SK-N-SH treated with all-trans-retinoic acid at 6 μM for 48 hours (cell line): ENCODE measurements around the gene FBXO31.

ENCODE experiments used
- GLIS3 ChIP-seq: fragments of 250-450 bp; sonication (Bioruptor Pico); IDR thresholded peaks from 2 replicates; pipeline ENCODE4 v1.5.0; 2020; ENCODE audit warnings: mild to moderate bottlenecking, moderate library complexity
- RARB ChIP-seq: fragments of 250-450 bp; sonication (Bioruptor Pico); IDR thresholded peaks from 2 replicates; pipeline ENCODE4 v1.8.0; 2021; ENCODE audit warnings: mild to moderate bottlenecking, moderate library complexity
- SNAI2 ChIP-seq: fragments of 250-450 bp; sonication (Bioruptor Pico); IDR thresholded peaks from 2 replicates; pipeline ENCODE4 v1.5.0; 2020; ENCODE audit warnings: mild to moderate bottlenecking, moderate library complexity
- ZFP3 ChIP-seq: fragments of 250-450 bp; sonication (Bioruptor Pico); IDR thresholded peaks from 2 replicates; pipeline ENCODE4 v1.5.0; 2020; ENCODE audit warnings: mild to moderate bottlenecking, moderate library complexity
- ZNF70 ChIP-seq: fragments of 450-650 bp; formaldehyde crosslinking; IDR thresholded peaks from 2 replicates; pipeline ENCODE4 v1.5.0; 2020; ENCODE audit warnings: mild to moderate bottlenecking, moderate library complexity
- TF ChIP-seq, protein P1 (sequence below): fragments of 250-450 bp; sonication (Bioruptor Pico); IDR thresholded peaks from 2 replicates; pipeline ENCODE4 v1.5.0; 2020; ENCODE audit warnings: mild to moderate bottlenecking, moderate library complexity

DNA sequence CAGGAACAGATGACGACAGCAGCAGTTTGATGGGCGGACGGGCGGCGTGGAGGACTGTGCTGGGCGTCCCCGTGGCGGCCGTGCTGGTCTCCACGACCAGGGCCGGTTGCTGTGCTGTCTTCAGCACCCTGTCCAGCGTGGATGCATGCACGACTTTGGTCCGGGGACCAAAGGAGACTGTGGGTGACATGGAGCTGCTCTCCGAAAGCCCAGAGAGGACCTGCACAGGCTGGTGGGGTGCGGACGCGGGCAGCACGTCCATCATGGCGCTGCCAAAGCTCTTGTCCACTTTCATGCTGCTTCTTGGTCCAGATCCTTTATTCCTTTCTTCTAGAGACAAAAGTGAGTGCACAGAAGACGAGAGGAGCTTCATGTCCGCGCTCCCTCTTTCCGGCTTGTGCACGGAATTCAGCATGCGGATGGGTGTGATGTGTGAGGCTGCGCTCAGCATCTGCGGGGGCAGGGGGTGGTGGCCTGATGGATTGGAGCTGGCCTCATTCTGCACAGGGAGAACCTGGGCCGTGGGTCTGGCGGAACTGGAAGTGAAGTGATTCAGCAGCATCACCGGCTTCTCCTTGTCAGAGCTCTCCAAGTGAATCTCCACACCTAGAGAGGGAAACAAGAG, 28.9 kb upstream of the FBXO31 start:
- TF ChIP-seq SNAI2 = no peak
- TF ChIP-seq, protein P1, sequence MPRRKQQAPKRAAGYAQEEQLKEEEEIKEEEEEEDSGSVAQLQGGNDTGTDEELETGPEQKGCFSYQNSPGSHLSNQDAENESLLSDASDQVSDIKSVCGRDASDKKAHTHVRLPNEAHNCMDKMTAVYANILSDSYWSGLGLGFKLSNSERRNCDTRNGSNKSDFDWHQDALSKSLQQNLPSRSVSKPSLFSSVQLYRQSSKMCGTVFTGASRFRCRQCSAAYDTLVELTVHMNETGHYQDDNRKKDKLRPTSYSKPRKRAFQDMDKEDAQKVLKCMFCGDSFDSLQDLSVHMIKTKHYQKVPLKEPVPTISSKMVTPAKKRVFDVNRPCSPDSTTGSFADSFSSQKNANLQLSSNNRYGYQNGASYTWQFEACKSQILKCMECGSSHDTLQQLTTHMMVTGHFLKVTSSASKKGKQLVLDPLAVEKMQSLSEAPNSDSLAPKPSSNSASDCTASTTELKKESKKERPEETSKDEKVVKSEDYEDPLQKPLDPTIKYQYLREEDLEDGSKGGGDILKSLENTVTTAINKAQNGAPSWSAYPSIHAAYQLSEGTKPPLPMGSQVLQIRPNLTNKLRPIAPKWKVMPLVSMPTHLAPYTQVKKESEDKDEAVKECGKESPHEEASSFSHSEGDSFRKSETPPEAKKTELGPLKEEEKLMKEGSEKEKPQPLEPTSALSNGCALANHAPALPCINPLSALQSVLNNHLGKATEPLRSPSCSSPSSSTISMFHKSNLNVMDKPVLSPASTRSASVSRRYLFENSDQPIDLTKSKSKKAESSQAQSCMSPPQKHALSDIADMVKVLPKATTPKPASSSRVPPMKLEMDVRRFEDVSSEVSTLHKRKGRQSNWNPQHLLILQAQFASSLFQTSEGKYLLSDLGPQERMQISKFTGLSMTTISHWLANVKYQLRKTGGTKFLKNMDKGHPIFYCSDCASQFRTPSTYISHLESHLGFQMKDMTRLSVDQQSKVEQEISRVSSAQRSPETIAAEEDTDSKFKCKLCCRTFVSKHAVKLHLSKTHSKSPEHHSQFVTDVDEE = no peak
- no peak for TF ChIP-seq ZFP3 (CRISPR knock-in tag)
- TF ChIP-seq ZNF70 (CRISPR knock-in tag) = no peak
- TF ChIP-seq GLIS3 (CRISPR knock-in tag) = no peak
- no peak for TF ChIP-seq RARB (CRISPR knock-in tag)
